ENCODE results near the gene PLEKHM3.
"Not testable (repeated sequence)": the region's sequence is repeated elsewhere in the genome, so short reads cannot be mapped to it uniquely, and the experiment has no call there.

PLEKHM3 gene

GRCh38 chr2:207950063-207950760 lies 75.1 kb downstream of the PLEKHM3 start:
- DNase-seq: no peak

DNA sequence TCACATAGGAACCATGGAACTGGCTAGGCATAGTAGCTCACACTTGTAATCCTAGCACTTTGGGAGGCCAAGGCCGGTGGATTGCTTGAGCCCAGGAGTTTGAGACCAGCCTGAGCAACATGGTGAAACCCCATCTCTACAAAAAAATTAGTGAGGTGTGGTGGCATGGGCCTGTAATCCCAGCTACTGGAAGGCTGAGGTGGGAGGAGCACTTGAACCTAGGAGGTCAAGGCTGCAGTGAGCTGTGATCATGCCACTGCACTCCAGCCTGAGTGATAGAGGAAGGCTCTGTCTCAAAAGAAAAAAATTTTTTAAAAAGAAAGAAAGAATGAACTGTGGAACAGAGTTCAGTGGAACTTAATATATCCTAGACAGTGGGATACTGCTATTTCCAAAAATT lies 76.1 kb downstream of the PLEKHM3 start:
- not testable (repeated sequence) for DNase-seq

DNA sequence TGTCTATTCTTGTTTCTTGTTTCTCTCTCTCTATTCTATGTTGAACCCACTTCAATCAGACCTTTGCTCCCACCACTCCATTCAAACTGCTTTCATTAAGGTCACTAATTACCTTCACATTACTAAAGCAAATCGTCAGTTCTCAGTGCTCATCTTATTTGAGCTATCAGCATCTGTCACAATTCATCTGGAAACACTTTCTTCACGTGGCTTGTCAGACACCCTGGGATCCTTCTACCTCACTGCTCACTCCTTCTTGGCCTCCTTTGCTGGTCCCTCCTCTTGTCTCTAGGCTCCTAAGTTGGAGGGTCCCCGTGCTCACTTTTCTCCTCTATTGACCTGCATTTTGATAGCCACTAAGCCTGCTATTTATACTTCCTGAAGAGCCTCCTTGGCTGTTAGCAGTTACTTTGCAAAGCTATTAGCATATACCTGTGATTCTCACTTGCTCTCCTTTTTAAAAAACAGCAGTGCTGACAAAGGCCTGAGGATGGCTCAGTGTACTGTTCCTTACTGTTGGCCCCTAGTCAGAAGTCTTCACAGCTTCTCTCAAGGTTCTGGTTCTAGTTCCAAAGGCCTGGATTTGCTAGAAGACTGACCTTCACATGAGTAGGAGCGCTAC lies 80.2 kb downstream of the PLEKHM3 start:
- DNase-seq: no peak

- DNase-seq: no peak
Measured at GRCh38 chr2:207944334-207944733, 81.0 kb downstream of the PLEKHM3 start.

DNA sequence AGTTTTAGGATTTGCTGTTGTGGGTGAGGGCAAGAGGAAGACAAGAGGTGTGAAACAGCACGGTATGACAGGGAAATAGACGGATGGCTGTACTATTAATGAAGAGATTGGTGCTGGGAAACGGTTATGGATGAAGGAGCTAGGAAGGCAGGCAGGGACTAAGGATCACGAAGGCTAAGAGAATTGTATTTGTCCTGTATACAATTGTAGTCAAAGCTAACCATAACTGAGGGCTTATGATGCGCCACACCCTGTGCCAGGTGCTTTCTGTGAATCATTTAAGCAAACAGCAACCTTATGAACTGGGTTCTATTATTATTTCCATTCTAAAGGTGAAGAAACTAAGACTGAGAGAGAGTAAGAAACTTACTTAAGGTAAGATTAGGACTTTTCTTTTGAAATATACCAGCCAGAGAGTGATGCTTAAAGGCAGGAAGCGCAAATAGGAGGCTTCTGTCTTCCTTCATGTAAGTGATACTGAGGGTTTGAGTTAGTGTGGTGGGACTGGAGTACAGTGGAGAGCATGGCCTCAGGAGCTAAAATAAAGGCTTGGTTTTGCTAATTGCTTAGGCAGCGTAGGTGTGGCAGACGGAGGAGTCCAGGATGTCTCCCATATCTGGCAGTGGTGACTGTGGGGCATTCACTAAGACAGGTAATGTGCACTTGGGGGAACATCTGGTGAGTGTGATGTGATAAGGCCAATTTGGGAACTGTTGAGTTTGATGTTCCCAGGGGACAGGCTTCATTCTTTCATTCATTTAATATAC lies 85.8 kb downstream of the PLEKHM3 start:
- DNase-seq: no peak

DNA sequence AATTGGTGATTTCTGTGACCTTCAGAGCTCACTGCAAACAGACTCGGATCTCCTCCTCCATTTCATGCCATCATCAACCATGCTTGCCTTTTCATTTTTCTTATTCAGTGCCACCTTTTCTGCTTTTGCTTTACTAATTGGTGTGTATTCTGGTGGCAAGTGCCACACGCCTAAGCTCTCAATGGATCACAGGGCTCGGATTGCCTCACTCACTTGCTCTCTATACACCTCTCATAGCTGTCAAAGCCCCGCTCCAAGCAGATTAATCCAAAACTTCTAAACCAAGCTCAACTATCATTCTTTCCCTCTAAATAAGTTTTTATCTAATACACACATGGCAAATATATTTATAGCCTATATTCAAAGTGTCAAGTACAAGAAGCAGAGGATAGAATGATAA lies 86.4 kb downstream of the PLEKHM3 start:
- DNase-seq: no peak

- DNase-seq: no peak
Measured at GRCh38 chr2:207938415-207938814, 86.9 kb downstream of the PLEKHM3 start.

- DNase-seq: no peak
Measured at GRCh38 chr2:207937823-207938222, 87.5 kb downstream of the PLEKHM3 start.

DNA sequence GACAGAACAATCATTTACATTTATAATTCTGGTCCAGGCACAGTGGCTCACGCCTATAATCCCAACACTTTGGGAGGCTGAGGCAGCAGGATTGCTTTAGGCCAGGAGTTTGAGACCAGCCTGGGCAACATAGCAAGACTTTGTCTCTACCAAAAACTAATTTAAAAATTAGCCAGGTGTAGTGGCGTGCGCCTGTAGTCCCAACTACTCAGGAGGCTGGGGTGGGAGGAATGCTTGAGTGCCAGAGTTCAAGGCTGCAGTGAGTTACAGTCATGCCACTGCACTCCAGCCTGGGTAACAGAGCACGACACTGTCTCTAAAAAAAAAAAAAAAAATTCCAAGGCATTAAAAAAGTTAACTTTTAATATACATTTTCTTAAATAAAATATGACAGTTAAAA lies 88.1 kb downstream of the PLEKHM3 start:
- no peak for DNase-seq

DNA sequence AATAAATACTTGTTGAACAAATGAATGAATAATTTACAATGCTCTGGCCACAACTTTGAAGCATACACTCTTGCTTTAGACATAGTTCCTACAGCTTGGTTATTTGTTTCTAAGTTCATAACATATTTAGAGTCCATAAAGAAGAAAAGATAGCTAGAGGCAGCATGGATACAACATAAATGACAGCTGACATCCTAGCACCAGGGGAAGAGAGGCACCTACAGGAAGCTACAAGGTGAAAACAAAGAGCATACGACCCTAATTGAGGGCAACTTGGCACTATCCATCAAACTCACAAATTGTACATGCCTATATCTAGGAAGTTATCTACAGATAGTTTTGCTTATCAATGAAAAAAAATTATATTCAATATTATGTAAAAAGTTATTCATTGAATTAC lies 88.9 kb downstream of the PLEKHM3 start:
- DNase-seq: no peak

DNA sequence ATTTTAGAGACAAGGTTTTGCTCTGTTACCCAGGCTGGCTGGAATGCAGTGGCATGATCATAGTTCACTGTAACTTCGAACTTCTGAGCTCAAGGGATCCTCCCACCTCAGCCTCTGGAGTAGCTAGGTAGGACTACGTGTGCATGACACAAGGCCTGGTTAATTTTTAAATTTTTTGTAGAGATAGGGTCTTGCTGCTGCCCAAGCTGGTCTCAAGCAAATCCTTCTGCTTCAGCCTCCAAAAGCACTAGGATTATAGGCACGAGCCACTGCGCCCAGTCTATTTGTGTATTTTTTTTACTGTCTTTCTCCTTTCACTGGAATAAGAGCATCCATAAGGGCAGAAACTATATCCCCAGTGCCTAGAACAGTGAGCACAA lies 89.3 kb downstream of the PLEKHM3 start:
- DNase-seq: no peak

GRCh38 chr2:207935121-207935990 lies 90.0 kb downstream of the PLEKHM3 start:
- no peak for DNase-seq

DNA sequence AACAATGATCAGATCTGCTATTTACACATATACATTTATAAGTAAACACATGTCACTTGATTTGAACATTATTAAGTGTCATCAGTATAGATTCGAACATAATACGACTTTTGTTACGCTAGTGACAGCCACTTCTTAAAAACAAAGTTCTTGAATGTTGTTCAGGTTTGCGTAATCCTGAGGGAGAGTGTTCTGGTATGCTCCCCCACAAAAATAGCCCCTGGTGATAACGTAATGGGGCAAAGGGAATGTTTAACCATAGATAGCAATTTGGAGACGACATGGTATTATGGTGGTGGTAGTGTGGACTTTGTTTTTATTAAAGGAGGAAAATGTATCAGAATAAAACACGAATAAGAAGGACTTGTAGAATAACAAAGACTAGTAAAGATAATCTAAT lies 90.6 kb downstream of the PLEKHM3 start:
- DNase-seq: no peak

DNA sequence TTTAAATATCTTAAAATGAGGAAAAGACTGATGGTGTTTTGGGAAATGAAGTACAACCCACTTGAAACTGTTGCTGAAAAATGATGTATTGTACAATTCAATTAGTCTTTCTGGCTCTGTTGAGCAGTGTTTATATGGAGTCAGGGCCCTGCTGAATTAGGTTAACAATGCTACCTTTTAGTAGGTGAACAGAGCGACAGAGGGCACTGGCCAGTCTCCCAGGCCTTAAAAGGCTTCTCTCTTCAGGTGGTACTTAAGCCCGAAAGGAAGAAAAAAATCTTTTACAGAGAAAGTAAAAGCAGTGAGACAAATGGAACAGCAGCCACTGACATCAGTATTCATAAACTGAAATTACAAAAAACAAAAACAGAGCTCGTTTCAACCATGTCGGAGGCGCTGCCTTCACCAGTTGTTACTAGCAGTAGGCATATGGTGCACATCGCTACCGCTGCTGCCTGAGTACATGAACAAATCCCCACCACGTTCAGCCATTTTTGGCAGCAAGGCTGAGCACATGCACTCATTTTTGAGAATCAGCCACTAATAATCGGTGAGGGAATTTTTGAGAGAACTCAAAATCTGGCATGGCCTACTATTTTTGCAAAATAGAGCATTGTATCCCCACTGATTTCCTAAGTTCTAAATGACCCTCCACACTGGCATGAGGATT lies 91.8 kb downstream of the PLEKHM3 start:
- DNase-seq: peak; percentile 80

DNA sequence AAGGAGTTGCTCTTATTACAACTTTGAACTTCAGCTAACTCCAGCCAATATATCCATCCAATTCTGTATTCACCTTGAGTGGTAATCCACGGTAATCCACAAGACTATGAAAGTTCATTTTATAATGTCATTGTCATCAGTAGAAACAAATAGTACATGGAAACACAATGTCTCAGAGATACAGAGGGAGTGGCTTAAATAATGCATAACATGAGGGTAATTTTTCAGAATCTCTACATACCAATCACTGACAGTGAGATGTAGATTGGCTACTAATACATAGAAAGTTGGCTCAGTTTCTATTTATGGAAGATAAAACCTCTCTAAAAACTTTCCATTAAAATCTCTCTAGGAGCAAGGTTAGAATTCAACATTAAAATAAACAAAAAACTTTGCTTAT lies 93.2 kb downstream of the PLEKHM3 start:
- DNase-seq: peak; percentile 26

DNA sequence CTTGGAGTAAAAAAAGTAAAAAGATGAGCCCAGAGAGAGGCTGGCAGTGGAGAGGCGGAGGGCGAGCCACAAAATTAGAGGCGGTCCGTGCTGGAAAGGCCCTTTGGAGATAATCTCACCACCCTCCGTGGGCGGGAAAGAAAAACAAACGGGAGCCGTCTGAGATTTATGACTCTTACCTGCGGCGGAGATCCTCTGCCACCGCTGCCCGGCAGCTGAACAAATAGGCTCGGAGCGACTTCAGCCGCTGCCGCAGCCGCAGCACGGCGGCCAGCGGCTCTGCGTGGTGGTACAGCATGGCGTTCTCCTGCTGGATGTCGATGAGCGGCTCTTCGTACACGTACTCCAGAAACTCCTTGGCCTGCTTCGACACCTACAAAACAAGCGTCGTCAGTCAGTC lies 94.6 kb downstream of the PLEKHM3 start:
- DNase-seq: peak; percentile 79

DNA sequence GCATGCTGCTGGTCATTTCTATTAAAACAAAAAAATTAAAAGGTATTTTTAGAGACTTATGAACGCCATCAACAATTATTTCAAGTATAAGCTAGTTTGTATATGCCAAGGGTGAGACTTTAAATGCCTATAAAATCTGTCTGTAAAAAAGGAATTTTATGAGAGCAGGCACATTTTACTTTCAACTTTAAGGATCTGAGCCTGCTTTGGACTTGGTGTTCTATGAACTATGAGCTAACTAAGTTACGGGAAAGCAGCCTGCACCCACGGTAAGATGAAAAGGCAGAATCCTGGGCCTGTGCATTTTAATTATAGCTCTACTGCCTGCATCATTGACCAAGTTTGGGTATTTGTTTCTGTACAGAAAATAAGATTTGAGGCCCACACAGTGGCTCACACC lies 95.4 kb downstream of the PLEKHM3 start:
- DNase-seq: no peak

- DNase-seq: no peak
Measured at GRCh38 chr2:207928079-207928478, 97.2 kb downstream of the PLEKHM3 start.

DNA sequence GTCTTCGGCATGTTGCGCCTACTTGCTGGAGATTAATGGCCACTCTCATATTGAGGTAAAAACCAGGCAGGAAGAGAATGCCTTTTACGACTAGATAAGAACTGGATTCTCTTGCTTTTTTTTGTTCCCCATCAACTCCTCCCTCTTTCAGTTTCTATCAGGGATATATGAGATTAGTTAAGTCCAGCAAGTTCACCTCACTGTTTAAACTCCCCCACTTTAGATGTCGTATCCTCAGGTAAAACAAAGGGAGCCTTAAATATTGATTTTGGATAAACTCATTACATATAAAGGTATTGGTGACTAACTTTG lies 98.4 kb downstream of the PLEKHM3 start:
- DNase-seq: no peak

- DNase-seq: no peak
Measured at GRCh38 chr2:207926133-207926988, 99.0 kb downstream of the PLEKHM3 start.

- DNase-seq: no peak
Measured at GRCh38 chr2:207925601-207926000, 99.7 kb downstream of the PLEKHM3 start.

- DNase-seq: no peak
Measured at GRCh38 chr2:207921606-207922005, 103.7 kb downstream of the PLEKHM3 start.
